ENCODE results near the gene NUDT22. TPM values are rescaled to one million over a fixed set of nuclear protein-coding genes. Genes with fewer than 3 reads are reported as not detected.

Gene NUDT22
- total and polyA plus RNA-seq, 2 of the 4 experiments (the other 2 are of a cell fraction): 21.3 to 44.6 TPM

DNA sequence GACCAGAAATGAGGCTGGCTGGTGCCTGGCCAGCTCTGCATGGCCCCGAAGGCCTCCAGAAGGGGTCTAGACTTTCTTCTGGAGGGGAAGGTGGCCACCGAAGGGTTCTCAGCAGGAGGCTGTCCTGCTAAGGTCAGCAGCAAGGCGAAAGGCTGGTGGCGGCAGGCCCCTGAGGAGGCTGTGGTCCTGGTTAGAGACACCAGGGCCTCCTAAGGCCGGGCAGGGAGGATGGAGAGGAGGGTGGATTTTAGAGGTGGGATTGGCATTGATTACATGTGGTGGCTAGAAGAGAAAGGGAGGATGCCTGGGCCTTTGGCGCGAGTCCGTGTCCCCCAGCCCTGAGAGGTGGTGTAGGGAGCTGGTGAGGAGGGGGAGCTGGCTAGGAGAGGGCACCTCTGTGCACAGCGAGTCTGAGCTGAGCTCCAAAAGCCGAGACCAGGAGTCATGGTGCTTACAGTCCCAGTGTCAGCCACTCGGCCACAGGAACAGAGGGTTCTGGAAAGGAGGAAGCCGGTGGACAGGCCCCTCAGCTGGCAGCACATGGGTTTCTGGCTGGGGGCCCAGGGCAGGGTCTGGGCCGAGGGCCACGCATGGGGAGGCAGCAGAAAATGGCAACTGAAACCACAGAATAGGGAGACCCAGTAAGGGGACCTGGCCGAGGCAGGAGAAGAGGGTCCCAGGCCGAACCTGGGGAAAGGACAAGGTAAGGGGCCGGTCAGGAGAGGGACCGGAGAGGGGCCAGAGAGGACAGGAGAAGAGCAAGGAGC, 17.1 kb upstream of the NUDT22 start (continued):
- no peak for TF ChIP-seq CHD1 (IDR thresholded peaks at IDR 0.05; ENCODE audit: low read depth, low read length)

DNA sequence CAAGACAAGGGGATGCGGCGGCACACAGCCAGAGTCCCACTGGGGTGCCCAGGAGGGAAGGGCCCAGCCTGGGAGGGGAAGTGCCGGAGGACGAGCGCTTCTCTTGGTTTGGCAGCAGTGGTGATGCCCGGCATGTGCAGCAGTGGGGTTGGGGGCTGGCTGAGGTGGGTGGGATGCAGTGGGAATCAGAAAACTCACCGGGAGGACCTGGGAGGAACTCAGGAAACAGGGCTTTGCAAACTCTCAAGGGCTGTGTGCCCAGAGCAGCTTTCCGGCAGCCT, 16.6 kb upstream of the NUDT22 start:
- Histone ChIP-seq H2BK15ac (ENCODE audit: low read depth, low read length) (no peak overlapping the region), H3K27ac (ENCODE audit: insufficient read depth, low read length) (no peak overlapping the region), H3K14ac (replicated peaks; ENCODE audit: low read depth, low read length) (no peak overlapping the region), H3K4me1 (ENCODE audit: control insufficient read depth, insufficient read depth, low read length) (peaks cover 10% of the 10 kb centered on the region), H3K4me2 (ENCODE audit: low read depth, low read length) (no peak overlapping the region), H2BK5ac (ENCODE audit: low read depth, low read length, poor library complexity, severe bottlenecking) (no peak overlapping the region), H2BK20ac (ENCODE audit: low read depth, low read length) (no peak overlapping the region), H3K36me3 (ENCODE audit: control insufficient read depth, insufficient read depth, low read length) (peaks cover 17% of the 10 kb centered on the region), H2AK5ac (ENCODE audit: low read depth, low read length) (no peak overlapping the region), H3K9me3 (ENCODE audit: control insufficient read depth, insufficient read depth, low read length) (no peaks in the 10 kb centered on the region), H2AK9ac (replicated peaks; ENCODE audit: low read depth, low read length, poor library complexity) (no peak overlapping the region), H3K18ac (ENCODE audit: low read depth, low read length) (no peak overlapping the region), H3K9me1 (ENCODE audit: insufficient read depth, low read length) (no peaks in the 10 kb centered on the region; the same call in 1 of the 2 replicates), H3K27me3 (ENCODE audit: control insufficient read depth, insufficient read depth, low read length) (no peaks in the 10 kb centered on the region), H3K4me3 (ENCODE audit: insufficient read depth, low read depth, low read length) (no peak overlapping the region), H4K8ac (ENCODE audit: low read depth in 2 of 2, low read length in 2 of 2) (no peak overlapping the region), H4K91ac (ENCODE audit: insufficient read depth, low read depth, low read length) (no peak overlapping the region), H2BK120ac (ENCODE audit: low read depth, low read length) (no peak overlapping the region), H3K4ac (ENCODE audit: low read depth, low read length) (no peak overlapping the region), H4K5ac (ENCODE audit: low read depth, low read length) (no peak overlapping the region), H3K23ac (ENCODE audit: low read depth, low read length) (no peak overlapping the region), H2AFZ (replicated peaks; ENCODE audit: low read length, poor library complexity) (no peak overlapping the region), H3K56ac (ENCODE audit: extremely low read depth, insufficient read depth, low read length) (no peak overlapping the region), H3K9ac (ENCODE audit: low read depth, low read length) (no peak overlapping the region), H3K79me1 (ENCODE audit: low read depth in 1 of 2, low read length in 2 of 2) (peaks cover 0 to 20% of the 10 kb centered on the region in 2 experiments; a peak in 2 of 4 replicates), H4K20me1 (ENCODE audit: insufficient read depth, low read length) (peaks cover 4% of the 10 kb centered on the region; the same call in 1 of the 2 replicates)
- in situ Hi-C loops (cut with MboI; ENCODE audit: low sequenced_read_pairs): no loop called here
- dilution Hi-C loops (cut with HindIII; ENCODE audit: low sequenced_read_pairs, unreplicated experiment): no loop called here
- intact Hi-C loops (cut with micrococcal nuclease): loop anchor here (10.0 kb wide), 1 partner anchor 445 kb away; no protein-coding TSS in a partner anchor
- ChIA-PET CTCF (no interaction called here), POLR2A (ENCODE audit: unreplicated experiment) (no interaction called here)
- DNase-seq (no peak), ATAC-seq (ENCODE audit: low read depth) (no peak)
- BruUV-seq (replicated peaks): no TSS peak
- no CpG with 5 or more reads among the region's 8 CpGs for WGBS, 2 experiments (ENCODE audit: extremely low coverage in 2 of 2, insufficient read length in 1 of 2)
- TF ChIP-seq, protein P1, sequence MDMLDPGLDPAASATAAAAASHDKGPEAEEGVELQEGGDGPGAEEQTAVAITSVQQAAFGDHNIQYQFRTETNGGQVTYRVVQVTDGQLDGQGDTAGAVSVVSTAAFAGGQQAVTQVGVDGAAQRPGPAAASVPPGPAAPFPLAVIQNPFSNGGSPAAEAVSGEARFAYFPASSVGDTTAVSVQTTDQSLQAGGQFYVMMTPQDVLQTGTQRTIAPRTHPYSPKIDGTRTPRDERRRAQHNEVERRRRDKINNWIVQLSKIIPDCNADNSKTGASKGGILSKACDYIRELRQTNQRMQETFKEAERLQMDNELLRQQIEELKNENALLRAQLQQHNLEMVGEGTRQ (IDR thresholded peaks at IDR 0.05; ENCODE audit: low read depth, low read length): no peak
- TF ChIP-seq NFE2L2 (IDR thresholded peaks at IDR 0.05; ENCODE audit: low read depth, low read length) (no peak), POLR2A (IDR thresholded peaks at IDR 0.05; ENCODE audit: low read depth, low read length) (no peak), CEBPB (IDR thresholded peaks at IDR 0.05; ENCODE audit: low read depth, low read length) (no peak), BHLHE40 (IDR thresholded peaks at IDR 0.05; ENCODE audit: low read depth, low read length) (no peak), MAZ (IDR thresholded peaks at IDR 0.05; ENCODE audit: borderline replicate concordance, low read depth, low read length) (no peak), MXI1 (IDR thresholded peaks at IDR 0.05; ENCODE audit: borderline replicate concordance, low read depth, low read length) (no peak), RFX5 (IDR thresholded peaks at IDR 0.05; ENCODE audit: low read depth, low read length) (no peak), RAD21 (IDR thresholded peaks at IDR 0.05; ENCODE audit: low read length) (no peak), SMC3 (IDR thresholded peaks at IDR 0.05; ENCODE audit: low read depth, low read length) (no peak), MAFK (IDR thresholded peaks at IDR 0.05; ENCODE audit: low read depth, low read length) (no peak), CHD1 (IDR thresholded peaks at IDR 0.05; ENCODE audit: low read depth, low read length) (no peak)
- TF ChIP-seq, protein P2, sequence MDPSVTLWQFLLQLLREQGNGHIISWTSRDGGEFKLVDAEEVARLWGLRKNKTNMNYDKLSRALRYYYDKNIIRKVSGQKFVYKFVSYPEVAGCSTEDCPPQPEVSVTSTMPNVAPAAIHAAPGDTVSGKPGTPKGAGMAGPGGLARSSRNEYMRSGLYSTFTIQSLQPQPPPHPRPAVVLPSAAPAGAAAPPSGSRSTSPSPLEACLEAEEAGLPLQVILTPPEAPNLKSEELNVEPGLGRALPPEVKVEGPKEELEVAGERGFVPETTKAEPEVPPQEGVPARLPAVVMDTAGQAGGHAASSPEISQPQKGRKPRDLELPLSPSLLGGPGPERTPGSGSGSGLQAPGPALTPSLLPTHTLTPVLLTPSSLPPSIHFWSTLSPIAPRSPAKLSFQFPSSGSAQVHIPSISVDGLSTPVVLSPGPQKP (IDR thresholded peaks at IDR 0.05; ENCODE audit: borderline replicate concordance, low read depth, low read length): no peak
- TF ChIP-seq, protein P3, sequence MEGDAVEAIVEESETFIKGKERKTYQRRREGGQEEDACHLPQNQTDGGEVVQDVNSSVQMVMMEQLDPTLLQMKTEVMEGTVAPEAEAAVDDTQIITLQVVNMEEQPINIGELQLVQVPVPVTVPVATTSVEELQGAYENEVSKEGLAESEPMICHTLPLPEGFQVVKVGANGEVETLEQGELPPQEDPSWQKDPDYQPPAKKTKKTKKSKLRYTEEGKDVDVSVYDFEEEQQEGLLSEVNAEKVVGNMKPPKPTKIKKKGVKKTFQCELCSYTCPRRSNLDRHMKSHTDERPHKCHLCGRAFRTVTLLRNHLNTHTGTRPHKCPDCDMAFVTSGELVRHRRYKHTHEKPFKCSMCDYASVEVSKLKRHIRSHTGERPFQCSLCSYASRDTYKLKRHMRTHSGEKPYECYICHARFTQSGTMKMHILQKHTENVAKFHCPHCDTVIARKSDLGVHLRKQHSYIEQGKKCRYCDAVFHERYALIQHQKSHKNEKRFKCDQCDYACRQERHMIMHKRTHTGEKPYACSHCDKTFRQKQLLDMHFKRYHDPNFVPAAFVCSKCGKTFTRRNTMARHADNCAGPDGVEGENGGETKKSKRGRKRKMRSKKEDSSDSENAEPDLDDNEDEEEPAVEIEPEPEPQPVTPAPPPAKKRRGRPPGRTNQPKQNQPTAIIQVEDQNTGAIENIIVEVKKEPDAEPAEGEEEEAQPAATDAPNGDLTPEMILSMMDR (conservative IDR thresholded peaks at IDR 0.05; ENCODE audit: low read depth, low read length): no peak

Data from IMR-90 (cell line).